HL-60/S4 treated with phorbol 12-myristate 13-acetate at 8.2 ng/mL for 4 days and 3 days (cell line): ENCODE measurements around the gene EVC2.

Experiments
- in situ Hi-C: fragments of 300-500 bp; cut with MboI; formaldehyde crosslinking; loops from 2 replicates; pipeline ENCODE4 v1.15.0; 2022; ENCODE audit warnings: low sequenced_read_pairs

The EVC2 gene

GRCh38 chr4:5708449-5709206, at the start of gene EVC2:
Gene EVC2 (minus strand): TSS chr4:5708559. CDS start chr4:5708513, 46 bp downstream.
- in situ Hi-C loops = no loop called here

DNA sequence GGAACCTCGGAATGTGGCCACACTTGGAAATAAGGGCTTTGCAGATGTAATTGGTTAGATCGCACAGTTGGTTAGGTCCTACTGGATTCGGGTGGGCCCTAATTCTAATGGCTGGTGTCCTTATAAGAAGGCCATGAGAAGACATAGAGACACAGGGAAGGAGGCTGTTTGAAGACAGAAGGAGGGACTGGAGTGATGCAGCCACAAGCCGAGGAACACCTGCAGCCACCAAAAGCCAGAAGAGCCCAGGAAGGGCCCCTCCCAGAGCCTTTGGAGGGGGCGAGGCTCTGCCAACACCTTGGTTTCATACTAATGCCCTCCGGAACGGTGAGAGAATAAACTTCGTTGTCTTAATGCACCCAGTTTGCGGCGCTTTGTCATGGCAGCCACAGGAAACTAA, 49.6 kb upstream of the EVC2 start:
- in situ Hi-C loops = no loop called here

GRCh38 chr4:5757536-5757935, 49.2 kb upstream of the EVC2 start:
- in situ Hi-C loops = no loop called here

DNA sequence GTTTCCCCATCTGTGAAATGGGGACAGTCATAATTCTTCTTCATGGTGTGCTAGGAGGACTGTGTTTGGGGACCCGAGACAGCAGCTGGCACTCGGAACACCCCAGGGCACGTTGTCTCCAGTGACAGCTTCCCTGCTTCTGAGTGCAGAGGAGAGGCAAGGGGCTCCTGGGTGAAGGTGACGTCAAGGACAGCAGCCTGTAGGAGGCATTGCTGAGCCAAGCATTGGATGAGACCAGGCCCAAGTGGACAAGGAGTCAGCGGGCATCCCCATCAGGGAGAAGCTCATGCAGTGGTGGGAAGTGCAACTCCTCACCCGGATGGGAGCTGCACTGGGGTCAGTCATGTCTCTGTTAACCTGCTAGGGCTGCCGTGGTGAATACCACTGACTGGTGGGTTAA, 48.7 kb upstream of the EVC2 start:
- in situ Hi-C loops = no loop called here

- in situ Hi-C loops = no loop called here
Measured at GRCh38 chr4:5756271-5756670, 47.9 kb upstream of the EVC2 start.

DNA sequence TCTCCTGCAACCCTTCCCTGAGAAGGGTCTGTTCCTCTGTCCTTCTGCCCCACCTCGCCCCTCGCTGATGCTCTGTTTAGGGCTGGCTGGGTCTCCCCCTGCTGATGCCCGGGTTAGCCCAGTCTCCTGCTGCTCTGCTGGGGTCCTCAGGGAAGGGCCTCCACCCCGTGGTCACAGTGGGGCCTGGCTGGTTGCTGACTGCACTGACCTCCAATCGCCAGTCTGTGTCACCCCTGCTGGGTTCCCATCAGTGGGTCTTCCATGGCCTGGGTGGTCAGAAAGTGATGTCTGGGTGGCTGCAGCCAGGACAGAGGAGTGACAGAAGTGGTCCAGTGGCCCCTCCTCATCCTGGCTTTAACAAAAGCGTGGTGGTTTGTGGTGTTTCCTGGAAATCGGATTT, 47.3 kb upstream of the EVC2 start:
- in situ Hi-C loops = no loop called here

DNA sequence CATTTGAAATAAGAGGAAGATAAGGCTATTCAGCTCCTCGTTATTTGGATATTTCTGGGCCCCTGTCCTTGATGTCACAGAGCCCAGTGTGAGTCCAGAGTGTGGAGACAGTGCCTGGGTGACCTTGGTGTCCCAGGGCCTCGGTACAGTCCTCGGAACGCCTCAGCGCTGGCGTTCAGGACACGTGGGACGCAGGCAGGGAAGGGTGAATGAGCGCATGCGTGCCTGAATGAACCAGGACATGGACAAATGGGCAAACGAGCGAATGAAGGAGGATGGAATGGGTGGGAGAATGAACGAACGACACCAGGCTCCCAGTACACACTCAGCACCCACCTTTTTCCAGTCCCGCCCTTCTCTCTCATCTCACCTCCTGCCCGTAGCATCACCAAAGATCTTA, 46.8 kb upstream of the EVC2 start:
- in situ Hi-C loops = no loop called here

DNA sequence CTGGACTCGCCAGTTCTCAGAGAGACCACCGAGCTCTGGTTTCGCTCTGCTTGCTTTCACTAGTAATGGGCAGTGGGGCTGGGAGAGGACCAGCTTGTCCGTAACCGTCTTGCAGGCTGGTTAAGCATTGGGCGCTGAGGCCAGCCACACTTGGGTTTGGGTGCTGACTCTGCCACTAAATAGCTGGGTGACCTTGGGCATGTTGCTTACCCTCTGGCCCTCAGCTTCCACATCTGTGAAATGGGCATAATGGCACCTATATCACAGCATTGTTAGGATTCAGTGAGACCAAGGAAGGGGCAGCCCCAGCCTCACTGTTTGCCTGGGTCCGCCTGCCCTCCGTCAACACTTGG, 46.1 kb upstream of the EVC2 start:
- in situ Hi-C loops = no loop called here

DNA sequence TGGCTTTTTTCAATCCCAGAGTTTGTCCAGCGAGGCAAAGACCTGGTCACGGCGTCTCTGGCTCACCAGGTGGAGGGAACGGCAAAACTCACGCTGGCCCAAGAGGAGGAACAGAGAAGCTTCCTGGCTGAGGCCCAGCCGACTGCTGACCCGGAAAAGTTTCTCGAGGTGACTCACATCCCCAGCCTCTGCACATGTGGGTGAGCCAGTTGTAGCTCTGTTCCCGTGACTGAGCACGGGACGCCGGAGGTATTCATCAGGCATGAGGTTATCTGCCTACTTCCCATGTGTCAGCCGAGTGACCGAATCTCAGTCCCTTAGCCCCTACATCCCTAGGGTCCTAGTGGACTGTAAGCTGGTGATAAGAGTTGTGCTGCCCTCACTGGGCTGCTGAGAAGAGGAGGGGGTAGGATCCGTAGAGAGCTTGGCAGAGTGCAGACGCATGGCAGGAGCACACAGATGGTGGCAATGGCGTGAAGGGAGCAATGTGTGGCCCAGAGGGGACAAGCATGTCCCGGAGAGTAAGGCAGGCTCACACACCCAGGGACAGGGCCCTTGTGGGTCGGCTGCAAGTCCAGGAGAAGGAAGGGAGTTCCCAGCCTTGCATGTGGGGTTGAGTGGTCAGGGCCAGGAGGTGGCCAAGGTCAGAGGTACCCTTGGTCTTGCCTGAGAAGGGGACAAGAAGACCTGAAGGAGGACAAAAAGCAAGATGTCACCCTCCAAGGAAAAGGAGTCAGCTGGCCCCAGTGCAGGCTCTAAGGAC, 45.6 kb upstream of the EVC2 start:
- in situ Hi-C loops = no loop called here

- in situ Hi-C loops = no loop called here
Measured at GRCh38 chr4:5753366-5753765, 45.0 kb upstream of the EVC2 start.

- in situ Hi-C loops = no loop called here
Measured at GRCh38 chr4:5752376-5753184, 44.2 kb upstream of the EVC2 start.

DNA sequence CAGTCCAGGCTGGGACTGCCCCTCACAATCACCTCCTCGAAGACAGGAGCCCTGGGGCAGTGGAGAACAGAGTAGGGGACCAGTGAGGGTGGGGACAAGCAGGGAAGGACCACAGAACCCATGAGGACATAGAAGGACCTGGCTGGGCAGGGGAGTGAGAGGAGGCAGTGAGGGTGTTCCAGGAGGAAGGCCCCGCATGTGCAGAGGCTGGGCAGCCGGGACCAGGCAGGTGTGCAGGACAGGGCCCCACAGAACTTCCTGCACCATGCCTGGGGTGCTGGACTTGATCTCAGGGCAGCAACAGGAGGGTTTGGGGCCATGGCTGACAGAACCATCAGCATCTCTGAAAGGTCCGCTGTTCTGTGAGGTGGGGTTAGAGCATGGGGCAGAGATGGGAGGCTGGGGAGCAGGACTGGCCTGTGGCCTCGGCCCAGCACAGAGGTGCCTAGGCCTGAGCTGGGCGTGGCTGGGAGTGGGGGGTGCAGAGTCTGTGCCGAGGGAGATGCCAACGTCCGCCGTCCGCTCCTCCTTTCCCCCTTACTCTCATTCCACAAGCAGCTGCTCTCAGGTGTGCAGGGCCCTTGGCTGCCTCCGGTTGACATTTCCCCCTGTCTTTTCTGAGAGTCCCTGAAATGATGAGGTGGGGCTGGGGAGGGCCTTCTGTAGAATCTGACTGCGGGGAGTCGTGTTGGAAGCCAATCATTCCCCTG, 43.5 kb upstream of the EVC2 start:
- in situ Hi-C loops = no loop called here

- in situ Hi-C loops = no loop called here
Measured at GRCh38 chr4:5750946-5751665, 42.7 kb upstream of the EVC2 start.

- in situ Hi-C loops = no loop called here
Measured at GRCh38 chr4:5750052-5750945, 41.9 kb upstream of the EVC2 start.

DNA sequence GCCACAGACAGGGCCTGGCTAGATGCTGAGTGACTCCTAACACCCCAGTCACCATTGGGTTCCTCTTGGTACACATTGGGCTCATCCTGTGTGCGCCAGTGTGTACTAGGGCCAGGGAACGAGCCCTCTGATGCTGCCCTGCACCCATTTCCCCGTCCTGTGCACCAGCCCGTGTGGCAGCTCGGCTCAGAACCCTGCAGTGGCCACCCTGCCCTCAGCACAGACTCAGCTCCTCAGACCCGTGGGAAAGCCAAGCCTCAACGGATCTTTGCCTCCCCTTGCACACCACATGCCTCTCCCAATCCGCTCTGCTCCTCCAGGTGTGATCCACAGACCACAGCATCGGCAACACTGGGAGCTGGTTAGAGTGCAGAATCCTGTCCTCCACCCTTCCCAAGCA, 41.2 kb upstream of the EVC2 start:
- in situ Hi-C loops = no loop called here

DNA sequence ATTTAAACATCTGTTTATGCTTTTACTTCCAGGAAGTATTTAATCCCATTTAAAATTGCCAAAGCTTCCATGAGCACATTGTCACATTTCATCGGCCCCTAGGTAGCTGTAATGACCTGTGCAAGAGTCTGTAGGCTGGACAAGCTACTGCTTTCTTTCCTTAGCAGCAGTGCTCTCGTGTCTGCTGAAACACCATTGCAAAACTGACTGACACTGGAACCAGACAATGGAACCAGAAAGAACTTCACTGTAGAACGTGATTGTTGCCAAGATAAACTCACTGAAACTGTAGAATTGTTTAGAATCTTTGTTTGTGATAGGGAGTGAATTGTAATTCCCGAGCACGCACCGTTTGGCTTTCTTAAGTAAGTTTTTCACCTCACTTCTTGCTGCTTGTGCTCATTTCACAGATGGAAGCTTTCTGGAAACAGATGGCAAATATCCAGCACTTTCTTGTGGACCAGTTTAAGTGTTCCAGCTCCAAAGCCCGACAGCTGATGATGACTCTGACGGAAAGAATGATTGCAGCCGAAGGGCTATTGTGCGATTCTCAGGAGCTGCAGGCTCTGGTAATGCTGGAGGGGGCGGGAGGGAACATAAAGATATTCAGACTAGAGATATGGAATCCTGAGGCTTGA, 39.5 kb upstream of the EVC2 start:
- in situ Hi-C loops = no loop called here

- in situ Hi-C loops = no loop called here
Measured at GRCh38 chr4:5746829-5747737, 38.7 kb upstream of the EVC2 start.

DNA sequence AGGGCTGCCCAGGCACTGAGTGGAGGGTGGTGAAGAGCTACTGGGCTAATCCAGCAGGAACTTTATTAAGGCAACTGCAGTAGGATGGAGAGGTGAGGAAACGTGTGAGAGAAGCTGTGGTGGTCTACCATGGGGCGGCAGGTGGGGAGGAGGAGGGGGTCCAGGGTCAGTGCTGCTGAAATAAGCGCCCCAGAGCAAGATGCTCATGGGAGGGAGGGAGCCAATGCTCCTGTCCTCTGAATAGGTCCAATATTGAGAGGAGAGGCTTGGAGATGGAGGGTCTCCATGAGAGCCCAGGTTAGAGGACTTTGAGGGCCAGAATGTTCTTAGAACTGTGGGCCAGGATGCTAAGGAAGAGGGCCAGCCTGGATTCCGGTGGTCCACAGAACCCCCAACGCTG, 37.9 kb upstream of the EVC2 start:
- in situ Hi-C loops = no loop called here
